NCI-H460 (cell line): ENCODE data around the gene SLC29A2. TPM values are rescaled to one million over a fixed set of nuclear protein-coding genes. Genes with fewer than 3 reads are reported as not detected.
"Not testable (repeated sequence)": the region's sequence is repeated elsewhere in the genome, so short reads cannot be mapped to it uniquely, and the experiment has no call there.

ENCODE experiments used
- DNase-seq: peaks from one replicate; pipeline ENCODE4 v3.0.0-alpha.2; 2016; ENCODE audit warnings: low read depth; ENCODE audit errors: extremely low read depth
- total RNA-seq: library from RNA; depleted of rRNA; stranded (reverse); fragments of >200 nt; shearing (Covaris generic); gene quantifications from 2 replicates; pipeline ENCODE4 v1.2.3, GENCODE V29; 2014

Gene SLC29A2
- total RNA-seq, 1 experiment from 2014 or later: 4.7 TPM

DNA sequence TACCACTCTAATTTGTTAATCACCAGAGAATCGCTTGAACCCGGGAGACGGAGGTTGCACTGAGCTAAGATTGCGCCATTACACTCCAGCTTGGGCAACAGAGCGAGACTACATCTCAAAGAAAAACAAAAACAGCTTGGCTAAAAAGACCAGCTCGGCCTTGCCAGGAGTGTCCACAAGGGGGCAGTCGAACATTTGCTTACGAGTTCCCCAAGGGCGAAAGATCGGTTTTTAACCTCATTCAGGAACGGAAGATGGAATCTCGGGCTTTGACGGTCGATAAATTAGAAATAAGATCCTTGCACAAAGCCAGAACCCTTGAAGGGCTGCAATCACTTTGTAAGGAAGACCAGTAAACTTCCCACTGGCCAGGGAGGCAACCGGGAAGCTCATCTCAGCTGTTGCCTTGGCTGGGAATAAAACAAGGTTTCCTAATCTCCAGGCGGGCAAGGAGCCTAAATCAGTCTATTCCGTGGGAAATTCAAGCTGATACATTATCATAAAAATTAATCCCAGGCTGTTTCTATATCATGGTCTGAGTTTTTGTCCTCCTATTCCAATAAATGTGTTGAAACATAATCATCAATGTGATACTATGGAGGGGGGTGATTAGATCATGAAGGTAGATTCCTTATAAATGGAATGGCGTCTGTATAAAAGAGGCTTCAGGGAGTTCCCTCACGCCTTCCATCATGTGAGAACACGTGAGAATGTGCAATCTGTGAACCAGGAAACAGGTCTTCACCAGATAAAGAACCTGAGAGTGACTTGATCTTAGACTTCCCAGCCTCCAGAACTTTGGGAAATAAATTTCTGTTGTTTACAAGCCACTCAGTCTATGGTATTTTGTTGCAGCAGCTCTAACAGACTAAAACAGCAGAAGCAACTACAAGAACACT lies 14.9 kb upstream of the SLC29A2 start:
- peak; percentile 74 for DNase-seq

DNA sequence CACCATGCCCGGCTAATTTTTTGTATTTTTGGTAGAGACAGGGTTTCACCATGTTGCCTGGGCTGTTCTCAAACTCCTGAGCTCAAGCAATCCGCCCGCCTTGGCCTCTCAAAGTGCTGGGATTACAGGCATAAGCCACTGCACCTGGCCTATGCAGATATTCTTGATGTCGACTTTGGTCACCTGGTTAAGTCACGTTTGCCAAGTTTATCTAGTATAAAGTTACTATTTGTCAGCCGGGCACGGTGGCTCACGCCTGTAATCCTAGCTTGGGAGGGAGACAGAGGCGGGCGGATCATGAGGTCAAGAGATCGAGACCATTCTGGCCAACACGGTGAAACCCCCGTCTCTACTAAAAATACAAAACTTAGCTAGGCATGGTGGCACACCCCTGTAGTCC lies 12.8 kb upstream of the SLC29A2 start:
- DNase-seq: not testable (repeated sequence)

DNA sequence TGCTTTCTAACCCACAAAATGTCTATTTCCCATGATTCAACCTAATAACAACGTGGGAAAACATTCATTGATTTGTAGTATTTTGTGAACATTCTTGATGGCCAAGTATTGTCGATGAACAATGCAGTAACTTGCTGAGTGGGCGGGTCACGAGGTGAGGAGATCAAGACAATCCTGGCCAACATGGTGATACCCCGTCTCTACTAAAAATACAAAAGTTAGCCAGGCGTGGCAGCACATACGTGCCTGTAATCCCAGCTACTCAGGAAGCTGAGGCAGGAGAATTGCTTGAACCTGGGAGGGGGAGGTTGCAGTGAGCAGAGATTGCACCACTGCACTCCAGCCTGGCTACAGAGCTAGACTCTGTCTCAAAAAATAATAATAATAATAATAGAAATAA lies 8.7 kb upstream of the SLC29A2 start:
- not testable (repeated sequence) for DNase-seq

DNA sequence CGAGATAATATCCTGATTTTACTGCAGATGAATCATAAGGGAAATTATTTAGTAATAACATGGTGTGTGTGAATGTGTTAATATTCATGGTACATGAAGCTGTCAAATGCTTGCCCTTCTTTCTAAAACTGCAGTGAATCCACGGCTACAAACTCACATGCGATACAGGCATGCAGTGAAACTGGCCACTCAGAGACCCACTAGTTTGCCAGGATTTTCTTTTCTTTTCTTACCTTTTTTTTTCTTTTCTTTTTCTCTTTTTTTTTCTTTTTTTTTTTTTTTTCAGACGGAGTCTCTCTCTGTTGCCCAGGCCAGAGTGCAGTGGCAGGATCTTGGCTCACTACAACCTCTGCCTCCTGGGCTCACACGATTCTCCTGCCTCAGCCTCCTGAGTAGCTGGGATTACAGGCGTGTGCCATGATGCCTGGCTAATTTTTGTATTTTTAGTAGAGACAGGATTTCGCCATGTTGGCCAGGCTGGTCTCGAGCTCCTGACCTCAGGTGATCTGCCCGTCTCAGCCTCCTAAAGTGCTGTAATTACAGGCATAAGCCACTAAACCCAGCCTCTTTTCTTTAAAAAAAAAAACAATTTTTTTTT lies 2.2 kb upstream of the SLC29A2 start:
- not testable (repeated sequence) for DNase-seq

DNA sequence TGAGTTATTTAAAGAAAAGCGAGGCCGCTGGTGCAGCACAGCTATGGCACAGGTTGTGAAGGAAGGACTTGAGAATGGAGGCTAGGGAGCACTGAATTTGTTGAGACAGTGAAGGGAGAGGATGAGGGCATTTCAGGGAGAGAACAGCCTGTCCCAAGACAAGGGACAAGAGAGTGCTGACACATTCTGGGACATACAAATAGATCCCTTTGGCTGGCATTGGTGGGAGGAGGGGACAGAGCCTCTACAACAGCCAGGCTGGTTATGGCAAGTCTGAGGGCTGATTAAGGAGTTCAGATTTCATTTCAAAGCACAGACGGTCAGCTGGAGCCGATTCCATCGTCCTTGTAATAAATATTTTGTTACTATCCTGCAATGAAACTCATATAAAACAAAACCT lies 1.7 kb upstream of the SLC29A2 start:
- DNase-seq: no peak

DNA sequence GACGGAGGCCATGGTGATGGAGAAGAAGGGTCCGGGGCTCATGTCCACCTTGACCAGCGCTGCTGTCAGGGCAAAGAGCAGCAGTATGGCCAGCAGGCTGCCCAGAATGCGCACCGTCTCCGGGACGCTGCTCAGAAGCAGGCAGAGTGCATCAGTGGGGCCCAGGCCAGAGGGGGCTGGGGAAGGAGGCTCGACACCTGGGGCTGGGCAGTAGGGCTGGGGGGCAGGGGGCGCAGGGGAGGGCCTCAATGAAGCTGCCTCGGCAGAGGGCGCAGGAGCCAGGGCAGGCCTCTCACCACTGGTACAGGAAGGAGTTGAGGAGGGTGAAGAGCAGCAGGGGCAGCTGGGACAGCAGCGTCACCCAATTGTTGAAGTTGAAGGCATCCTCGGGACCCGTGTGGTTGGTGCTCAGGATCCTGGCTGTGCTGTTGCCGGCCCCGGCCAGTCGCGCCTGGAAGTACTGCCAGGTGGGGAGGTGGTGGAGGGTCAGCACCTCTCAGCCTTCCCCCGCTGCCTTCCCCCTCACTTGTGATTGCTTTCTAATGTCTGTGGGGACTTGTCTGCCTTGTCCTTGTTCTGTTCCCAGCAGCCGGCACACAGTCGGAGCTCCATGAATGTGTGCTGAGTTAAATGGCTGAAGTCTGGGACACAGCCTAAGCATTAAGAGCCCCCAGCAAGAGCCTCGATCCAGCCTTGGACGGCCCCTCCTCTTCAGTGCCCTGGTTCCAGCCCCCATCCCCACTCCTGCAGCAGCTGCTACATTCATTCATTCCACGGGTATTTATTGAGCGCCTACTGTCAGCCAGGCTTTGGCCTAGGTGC lies 2.3 kb downstream of the SLC29A2 start:
- DNase-seq: no peak

DNA sequence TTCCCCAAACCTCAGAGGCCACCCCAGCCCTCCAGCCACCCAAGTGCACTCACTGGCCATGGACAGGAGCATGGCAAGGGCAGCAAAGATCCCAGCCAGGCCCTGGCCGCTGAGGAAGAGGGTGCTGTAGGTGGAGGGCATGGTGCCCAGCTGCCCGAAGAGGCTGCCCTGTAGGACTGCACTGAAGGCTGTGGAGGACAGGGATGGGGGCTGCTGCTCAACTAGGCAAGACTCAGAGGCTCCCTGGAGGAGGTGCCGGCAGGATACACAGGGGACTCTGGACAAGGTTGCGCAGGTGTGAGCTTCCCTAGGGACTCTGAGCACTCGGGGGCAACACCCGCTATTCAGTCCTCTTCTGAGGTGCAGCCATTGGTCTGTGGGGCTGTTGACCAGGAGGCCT lies 3.1 kb downstream of the SLC29A2 start:
- no peak for DNase-seq

DNA sequence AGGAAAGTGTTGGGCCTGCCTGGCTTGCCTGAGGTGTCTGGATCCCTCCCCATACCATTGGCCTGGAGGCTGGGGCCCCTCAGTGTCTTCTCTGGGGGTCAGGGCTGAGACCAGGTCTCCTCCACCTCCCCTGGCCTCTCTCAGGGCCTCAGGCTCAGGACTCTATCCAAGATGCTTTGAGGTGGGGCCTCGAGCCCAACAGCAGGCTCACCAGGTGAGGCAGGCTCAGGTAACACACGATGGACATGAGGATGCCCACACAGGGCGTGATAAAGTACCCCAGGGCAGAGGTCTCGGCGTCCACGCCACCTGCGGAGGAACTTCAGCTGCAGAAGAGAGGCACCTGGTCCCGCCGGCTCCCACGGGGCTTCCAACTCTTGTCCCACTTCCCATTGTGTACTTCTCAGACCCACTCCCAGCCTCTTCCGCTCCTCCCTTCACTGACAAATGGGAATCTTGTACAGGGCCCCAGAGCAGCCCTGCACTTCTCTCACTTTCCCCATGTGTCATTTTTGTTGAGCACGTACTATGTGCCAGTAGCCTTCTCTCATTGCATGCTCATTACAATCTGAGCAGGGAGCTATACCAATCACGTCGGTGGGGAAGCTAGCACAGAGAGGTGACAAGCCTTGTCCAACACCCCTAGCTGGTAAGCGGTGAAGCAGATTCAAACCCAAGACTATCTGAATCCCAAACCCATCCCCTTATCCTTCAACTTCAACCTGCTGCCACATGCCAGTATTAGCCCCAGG lies 3.8 kb downstream of the SLC29A2 start:
- DNase-seq: no peak

DNA sequence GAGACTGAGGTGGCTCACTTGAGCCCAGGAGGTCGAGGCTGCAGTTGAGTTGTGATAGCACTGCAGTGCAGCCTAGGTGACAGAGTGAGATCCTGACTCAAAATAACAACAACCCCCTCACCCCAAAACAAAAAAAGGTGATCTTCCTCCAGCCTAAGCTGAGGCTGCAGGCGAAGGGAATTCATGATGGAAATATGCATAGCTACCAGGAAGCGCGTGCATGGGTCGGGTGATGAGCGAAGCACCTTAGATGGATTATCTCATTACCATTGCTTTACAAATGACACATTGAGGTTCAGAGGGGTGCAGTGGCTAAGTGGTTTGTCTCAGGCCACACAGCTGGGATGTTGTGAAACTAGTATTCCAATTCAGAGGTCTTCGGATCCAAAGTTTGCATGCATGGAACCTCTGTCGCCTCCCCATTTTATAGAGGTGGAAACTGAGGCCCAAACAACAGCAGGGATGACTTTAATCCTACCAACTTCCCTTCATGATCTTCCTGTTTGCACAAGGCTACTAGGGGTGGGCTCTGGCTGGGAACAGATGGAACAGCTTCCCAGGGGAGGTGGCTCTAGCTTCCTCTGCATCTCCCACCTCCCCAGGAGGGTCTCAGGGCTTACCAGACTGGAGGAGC lies 4.6 kb downstream of the SLC29A2 start:
- DNase-seq: no peak

DNA sequence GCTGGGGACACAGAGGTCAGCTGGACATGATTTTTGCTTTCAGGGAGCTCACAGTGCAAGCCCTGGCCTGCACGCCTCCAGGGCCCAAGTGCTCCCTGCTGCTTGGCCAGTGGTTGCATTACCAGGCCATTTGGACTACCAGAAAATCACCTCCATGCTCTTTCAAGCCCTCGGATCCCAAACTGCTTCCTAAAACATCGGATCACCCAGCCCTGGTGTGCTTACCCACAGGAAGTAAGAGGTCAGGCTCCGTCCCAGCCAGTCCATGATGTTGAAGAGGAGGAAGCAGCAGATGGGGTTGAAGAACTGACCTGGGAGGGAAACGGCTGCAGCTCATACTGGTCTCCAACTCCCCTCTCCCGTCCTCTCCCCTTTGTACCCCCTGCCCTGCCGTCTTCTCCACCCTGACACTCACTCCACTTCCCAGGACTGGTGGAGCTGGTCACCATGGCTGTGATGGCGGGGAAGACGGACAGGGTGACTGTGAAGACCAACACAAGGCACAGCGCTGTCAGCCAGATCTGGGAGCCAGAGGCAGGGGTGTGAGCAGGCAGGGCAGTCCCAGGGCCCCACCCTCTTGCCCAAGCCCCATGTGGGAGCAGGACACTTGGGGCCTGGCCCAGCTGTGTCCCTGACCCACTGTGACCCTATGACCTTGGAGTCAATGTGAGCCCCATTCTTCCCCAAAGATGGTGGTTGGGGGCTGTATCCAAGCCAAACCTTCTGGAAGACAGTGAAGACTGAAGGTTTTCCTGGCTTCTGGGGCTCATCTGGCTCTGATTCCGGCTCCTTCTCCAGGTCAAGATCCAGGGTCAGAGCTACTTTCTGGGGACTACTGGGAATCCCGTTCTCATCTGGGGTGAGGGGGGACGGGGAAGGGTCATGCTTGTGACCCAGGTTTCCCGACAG lies 5.6 kb downstream of the SLC29A2 start:
- no peak for DNase-seq

DNA sequence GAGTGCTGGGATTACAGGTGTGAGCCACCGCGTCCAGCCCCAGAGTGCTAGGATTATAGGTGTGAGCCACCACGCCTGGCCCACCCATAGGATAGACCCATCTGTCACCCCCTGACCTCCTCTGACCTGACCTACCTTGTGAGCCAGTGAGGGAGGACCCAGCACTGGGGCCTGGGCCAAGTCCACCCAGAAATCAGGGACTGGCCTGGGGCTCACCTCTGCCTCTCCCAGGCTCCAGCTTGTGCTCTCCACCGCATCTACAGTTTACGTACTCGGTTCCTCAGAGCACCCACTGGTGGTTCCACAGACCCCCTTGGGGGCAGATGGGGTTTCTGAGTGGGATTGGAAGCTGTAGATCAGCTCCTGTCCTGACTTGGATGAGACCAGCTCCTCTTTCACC lies 6.4 kb downstream of the SLC29A2 start:
- DNase-seq: no peak

DNA sequence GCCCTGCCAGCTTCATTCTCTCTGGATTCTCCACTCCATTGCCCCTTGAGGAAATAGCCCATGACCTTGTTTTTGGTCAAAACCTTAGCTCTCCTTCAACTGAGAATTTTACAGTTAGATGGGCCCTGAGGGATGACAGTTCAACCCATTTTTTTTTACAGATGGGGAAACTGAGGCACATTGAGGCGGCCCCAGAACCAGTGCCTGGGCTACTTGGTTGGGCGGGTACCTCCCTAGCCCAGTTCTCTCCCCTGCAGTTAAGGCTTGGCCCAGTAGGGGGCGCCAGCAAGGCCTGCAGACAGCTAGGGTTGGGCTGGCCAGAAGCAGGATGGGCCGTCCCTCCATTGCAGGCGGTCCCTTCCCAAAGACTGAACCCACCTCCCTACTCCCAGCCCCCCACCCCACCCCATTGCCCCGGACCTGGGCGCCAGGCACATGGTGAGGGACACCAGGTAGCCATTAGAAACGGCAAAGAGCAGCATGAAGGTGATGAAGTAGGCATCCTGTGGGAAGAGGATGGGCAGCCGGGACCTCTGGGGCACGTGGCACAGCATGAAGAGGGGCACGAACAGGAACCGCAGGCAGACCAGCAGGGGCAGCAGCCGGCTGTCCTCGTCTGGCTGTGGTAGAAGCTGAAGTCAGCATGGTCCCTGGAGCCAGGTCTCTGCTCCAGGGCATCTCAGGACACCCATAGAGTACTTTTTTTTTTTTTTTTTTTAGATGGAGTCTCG lies 7.6 kb downstream of the SLC29A2 start:
- no peak for DNase-seq

DNA sequence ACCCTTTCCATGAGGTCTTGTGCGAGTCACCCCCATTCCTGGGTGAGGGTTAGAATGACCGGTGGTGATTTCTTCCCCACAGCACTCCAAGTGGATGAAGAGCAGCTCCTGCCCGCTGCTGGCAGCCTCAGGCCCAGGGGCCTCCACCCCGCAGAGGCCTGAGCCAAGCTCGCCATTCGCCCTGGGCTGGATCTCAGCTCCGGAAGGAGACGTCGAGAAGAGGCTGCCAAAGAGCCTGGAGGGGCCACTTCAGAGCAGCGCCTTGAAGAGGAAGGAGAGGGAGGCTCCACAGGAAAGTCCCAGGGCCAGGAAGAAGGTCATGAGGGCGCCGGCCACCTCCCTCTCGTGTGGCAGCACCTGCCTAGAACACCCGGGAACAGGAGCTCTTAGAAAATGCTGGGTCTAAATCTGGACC lies 8.4 kb downstream of the SLC29A2 start:
- DNase-seq: no peak

DNA sequence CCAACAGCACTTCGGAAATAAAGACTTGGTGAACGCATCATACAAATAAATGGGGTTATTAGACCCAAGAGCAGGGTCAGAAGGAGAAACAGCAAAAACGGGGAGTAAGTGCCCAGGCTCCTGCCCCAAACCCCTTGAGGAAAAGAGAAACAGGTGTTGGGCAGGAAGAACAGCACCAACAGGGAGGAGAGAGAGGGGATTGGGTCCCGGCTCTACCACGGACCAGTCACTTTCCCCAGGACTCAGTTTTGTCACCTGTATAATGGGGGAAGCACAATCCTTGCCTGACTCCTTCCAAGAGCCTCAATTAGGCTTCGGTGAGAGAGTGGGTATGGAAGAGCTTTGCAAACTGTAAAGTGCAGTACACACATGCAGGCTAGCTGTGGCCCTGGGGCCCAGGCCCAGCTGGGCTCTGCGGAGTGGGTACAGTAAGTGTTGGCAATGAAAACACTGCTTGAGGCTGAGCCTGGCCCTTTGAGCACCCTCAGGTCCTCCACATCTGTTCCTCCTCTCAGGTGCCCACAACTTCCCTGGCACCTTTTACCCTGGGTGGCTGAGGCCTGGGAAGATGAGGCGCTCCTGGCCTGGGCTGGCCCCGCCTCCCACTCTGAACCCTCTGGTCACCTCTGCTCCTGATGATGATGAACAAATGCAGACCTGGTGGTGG lies 8.9 kb downstream of the SLC29A2 start:
- DNase-seq: no peak

DNA sequence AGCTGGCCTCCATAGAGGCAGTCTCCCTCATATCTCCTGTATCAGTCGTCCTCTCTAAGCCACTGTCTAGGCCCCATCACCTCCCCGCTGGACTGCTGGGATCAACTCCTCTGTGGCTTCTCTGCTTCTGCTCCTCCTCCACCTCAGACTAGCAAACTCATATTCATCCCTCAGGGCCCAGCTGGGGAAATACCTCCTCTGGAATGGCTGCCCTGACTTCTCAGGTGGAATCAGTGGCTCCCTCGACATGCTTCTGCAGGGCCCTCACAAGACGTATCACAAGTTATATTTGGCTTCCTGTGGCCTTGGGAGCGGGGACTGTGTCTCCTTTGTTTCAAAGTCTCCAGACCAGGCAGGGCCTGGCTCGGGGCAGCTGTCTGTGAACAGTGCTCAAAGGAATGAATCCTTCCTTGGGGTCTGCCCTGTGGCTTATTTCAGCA lies 10.0 kb downstream of the SLC29A2 start:
- DNase-seq: no peak

DNA sequence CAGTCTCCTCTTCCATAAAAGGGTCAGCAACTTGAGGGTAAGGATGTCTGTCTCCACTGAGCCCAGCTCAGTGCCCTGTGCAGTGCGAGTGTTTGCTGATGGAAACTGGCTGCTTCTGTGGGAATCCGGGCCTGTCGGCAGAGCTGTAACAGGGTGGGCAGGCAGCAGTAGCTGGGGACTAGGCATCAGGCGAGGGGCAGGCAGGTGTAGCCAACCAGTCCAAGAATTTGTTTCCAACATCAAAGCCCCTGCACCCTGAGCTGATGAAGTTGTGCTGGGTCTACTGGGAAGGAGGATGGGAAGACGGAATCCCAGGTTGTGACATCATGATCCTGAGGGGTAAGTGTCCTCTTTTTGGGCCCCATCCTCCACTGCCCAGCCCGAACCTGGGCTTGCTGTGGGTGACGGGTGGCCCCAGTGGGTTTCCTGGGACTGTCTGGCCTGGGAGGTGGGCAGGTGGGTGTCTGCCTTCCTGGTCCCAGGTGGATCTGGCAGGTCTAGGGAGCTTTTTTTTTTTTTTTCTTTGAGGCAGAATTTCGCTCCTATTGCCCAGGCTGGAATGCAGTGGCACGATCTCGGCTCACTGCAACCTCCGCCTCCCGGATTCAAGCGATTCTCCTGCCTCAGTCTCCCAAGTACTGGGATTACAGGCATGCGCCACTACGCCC lies 11.0 kb downstream of the SLC29A2 start:
- DNase-seq: no peak

DNA sequence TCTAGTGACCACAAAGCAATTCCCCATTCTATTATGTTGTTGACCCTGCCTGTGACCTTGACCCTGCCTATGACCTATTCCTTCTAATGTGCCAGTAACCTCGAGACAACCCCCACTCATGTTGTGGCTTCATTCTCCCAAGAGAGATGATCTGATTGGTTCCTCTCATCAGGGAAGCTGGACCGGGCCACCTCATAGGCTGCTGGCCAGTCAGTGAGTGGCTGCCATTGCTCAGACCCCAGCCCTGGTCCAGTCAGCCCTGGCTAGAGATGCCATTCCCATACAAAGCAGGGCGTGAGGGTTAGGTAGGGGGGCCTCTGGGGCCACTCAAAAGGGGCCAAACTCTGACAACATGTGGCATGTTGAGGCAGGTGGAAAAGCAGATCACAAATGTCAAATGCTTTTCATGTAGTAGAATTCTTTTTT lies 11.9 kb downstream of the SLC29A2 start:
- no peak for DNase-seq
